ENCODE data around the gene PLPPR5. TPM values are rescaled to one million over a fixed set of nuclear protein-coding genes. Genes with fewer than 3 reads are reported as not detected.

The PLPPR5 gene
- total and polyA plus RNA-seq, 10 of the 15 experiments (the other 5 are each of a cell fraction or from before 2014, with no cell fraction given), result under 0.01 to 0.11 (median 0.02) TPM; not detected in 7

DNA sequence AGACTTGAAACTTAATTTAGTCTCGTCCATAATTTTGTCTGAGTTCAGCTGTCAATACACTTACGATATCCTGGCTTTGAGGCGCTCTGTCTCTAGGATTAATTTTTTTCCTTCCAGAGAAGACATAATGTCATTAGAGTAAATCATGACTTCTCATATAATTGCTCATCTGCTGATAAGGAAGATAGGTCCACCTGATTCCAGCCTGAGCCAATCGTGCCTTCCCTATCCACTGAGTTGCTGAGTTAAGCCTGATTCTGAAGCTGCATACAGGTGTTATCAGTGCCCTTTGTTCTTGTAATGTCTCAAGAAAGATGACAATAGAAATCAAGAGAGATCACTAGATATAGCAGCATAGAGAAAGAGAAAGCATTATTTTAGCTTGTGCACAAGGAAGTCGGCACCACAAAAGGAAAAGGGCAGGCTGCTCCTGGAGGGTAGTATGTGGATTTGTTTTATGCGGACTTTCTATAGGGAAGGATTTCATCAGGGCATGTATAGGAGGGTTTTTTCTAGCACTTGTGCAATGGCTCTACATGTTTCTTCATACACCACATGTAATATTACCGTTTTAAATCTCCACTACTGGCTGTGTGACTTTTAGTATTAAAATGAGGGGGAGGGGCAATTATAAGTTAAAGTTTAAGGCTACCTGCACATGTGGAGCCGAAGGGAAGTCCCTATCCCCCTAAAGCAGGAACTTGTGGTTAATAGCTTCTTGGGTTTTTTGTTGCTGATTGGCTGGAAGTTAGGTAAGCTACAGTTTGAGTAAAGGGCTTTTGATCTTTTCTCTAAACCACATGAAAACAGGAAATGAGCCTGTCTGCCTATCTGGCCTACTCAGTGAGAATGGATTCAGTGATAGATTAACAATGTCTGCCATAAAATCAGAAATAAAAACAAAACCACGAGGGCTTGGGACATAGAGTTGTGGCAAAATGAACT lies 133.4 kb downstream of the PLPPR5 start (continued):
- TF ChIP-seq GATAD2B (conservative IDR thresholded peaks at IDR 0.05; ENCODE audit: low read depth) (no peak), RBBP5 (conservative IDR thresholded peaks at IDR 0.05) (no peak), JUND (IDR thresholded peaks at IDR 0.05; ENCODE audit: low read depth, low read length) (no peak), BRCA1 (IDR thresholded peaks at IDR 0.05; ENCODE audit: low read depth, low read length) (no peak), IKZF1 (conservative IDR thresholded peaks at IDR 0.05) (peak; percentile 35; the same call in 1 of the 2 replicates), ZNF274 (IDR thresholded peaks at IDR 0.05; ENCODE audit: insufficient read depth, insufficient read length) (no peak), BCL11A (IDR thresholded peaks at IDR 0.05; ENCODE audit: low read depth, low read length) (peak; percentile 34; the same call in 1 of the 2 replicates), EP300 (IDR thresholded peaks at IDR 0.05; ENCODE audit: borderline replicate concordance in 1 of 2, control insufficient read depth in 1 of 2, low read depth in 2 of 2, low read length in 2 of 2) (peak; percentile 65; a peak in 3 of 4 replicates), NR2C1 (IDR thresholded peaks at IDR 0.05) (no peak), IKZF2 (IDR thresholded peaks at IDR 0.05) (peak; percentile 60 to 63), BHLHE40 (IDR thresholded peaks at IDR 0.05; ENCODE audit: borderline replicate concordance in 1 of 2, low read depth in 2 of 2, low read length in 1 of 2) (peak in 1 of 2 experiments; percentile 57; a peak in 1 of 4 replicates), TCF7 (IDR thresholded peaks at IDR 0.05; ENCODE audit: borderline replicate concordance) (peak; percentile 99), EED (IDR thresholded peaks at IDR 0.05; ENCODE audit: low read depth) (no peak; the same call in 1 of the 2 replicates), NR2F1 (conservative IDR thresholded peaks at IDR 0.05) (0 out of 2 replicates have a peak, but pooled peaks have one; percentile 18), RELA (IDR thresholded peaks at IDR 0.05; ENCODE audit: borderline replicate concordance, partially characterized antibody) (peak; percentile 18), NRF1 (conservative IDR thresholded peaks at IDR 0.05; ENCODE audit: low read depth, low read length) (no peak), ATF7 (IDR thresholded peaks at IDR 0.05; ENCODE audit: low read depth) (peak; percentile 97), ZNF622 (IDR thresholded peaks at IDR 0.05) (no peak), SPI1 (IDR thresholded peaks at IDR 0.05; ENCODE audit: borderline replicate concordance, insufficient read depth, low read depth, low read length) (peak; percentile 77)
- TF ChIP-seq, protein P1, sequence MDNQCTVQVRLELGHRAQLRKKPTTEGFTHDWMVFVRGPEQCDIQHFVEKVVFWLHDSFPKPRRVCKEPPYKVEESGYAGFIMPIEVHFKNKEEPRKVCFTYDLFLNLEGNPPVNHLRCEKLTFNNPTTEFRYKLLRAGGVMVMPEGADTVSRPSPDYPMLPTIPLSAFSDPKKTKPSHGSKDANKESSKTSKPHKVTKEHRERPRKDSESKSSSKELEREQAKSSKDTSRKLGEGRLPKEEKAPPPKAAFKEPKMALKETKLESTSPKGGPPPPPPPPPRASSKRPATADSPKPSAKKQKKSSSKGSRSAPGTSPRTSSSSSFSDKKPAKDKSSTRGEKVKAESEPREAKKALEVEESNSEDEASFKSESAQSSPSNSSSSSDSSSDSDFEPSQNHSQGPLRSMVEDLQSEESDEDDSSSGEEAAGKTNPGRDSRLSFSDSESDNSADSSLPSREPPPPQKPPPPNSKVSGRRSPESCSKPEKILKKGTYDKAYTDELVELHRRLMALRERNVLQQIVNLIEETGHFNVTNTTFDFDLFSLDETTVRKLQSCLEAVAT (IDR thresholded peaks at IDR 0.05), result peak; percentile 100
- TF ChIP-seq, protein P2, sequence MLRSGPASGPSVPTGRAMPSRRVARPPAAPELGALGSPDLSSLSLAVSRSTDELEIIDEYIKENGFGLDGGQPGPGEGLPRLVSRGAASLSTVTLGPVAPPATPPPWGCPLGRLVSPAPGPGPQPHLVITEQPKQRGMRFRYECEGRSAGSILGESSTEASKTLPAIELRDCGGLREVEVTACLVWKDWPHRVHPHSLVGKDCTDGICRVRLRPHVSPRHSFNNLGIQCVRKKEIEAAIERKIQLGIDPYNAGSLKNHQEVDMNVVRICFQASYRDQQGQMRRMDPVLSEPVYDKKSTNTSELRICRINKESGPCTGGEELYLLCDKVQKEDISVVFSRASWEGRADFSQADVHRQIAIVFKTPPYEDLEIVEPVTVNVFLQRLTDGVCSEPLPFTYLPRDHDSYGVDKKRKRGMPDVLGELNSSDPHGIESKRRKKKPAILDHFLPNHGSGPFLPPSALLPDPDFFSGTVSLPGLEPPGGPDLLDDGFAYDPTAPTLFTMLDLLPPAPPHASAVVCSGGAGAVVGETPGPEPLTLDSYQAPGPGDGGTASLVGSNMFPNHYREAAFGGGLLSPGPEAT (IDR thresholded peaks at IDR 0.05; ENCODE audit: low read depth), result peak; percentile 80
- TF ChIP-seq, protein P3, sequence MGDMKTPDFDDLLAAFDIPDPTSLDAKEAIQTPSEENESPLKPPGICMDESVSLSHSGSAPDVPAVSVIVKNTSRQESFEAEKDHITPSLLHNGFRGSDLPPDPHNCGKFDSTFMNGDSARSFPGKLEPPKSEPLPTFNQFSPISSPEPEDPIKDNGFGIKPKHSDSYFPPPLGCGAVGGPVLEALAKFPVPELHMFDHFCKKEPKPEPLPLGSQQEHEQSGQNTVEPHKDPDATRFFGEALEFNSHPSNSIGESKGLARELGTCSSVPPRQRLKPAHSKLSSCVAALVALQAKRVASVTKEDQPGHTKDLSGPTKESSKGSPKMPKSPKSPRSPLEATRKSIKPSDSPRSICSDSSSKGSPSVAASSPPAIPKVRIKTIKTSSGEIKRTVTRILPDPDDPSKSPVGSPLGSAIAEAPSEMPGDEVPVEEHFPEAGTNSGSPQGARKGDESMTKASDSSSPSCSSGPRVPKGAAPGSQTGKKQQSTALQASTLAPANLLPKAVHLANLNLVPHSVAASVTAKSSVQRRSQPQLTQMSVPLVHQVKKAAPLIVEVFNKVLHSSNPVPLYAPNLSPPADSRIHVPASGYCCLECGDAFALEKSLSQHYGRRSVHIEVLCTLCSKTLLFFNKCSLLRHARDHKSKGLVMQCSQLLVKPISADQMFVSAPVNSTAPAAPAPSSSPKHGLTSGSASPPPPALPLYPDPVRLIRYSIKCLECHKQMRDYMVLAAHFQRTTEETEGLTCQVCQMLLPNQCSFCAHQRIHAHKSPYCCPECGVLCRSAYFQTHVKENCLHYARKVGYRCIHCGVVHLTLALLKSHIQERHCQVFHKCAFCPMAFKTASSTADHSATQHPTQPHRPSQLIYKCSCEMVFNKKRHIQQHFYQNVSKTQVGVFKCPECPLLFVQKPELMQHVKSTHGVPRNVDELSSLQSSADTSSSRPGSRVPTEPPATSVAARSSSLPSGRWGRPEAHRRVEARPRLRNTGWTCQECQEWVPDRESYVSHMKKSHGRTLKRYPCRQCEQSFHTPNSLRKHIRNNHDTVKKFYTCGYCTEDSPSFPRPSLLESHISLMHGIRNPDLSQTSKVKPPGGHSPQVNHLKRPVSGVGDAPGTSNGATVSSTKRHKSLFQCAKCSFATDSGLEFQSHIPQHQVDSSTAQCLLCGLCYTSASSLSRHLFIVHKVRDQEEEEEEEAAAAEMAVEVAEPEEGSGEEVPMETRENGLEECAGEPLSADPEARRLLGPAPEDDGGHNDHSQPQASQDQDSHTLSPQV (IDR thresholded peaks at IDR 0.05), result no peak

Data from GM12878 (cell line).